HG03442 (cell line): ENCODE measurements around the gene FBXO36.

ENCODE experiments used
- ATAC-seq: cut with Tn5 transposase; IDR thresholded peaks from one replicate; pipeline ENCODE4 v1.9.1; 2021; ENCODE audit warnings: mild to moderate bottlenecking, moderate library complexity; ENCODE audit not compliant: unreplicated experiment

Gene FBXO36

DNA sequence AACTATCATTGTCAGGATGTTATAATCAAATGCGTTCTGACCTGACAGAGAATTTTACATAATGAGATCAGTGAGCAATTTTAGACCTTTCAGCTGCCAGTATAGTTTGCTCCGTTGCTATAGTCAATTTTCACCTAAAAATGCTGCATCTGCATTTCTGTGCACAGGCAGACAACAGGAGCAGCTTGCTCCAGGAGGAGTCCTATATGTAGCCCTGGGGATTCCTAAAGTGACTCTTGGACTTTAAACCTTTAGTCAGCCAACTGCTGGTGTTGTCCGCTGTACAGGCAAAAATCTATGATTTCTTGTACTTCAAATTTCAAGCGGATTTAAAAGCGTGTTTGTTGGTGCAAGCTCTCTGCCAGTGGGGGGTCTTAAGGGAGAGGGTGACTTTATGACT lies 120.7 kb downstream of the FBXO36 start:
- ATAC-seq = no peak

DNA sequence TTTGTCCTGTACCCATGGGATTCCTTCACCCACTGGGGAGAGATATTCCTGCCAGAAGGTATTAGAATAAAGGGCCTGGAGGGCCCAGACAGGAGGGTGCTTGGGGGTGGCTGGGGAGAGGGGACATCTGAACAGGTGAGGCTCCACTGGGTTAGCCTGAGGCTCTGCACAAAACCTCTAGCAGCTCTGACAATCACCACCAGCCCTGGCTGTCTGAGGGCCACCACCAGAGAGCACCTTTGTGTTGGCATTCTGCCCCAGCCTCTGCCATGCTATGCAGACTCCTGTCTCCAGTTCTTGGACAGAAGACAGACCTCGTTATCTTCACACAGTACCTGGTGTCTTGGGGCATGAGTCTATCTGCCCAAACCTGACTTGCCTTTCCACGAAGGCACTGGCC lies 121.2 kb downstream of the FBXO36 start:
- no peak for ATAC-seq

GRCh38 chr2:230046491-230046890 lies 124.2 kb downstream of the FBXO36 start:
- ATAC-seq = no peak

DNA sequence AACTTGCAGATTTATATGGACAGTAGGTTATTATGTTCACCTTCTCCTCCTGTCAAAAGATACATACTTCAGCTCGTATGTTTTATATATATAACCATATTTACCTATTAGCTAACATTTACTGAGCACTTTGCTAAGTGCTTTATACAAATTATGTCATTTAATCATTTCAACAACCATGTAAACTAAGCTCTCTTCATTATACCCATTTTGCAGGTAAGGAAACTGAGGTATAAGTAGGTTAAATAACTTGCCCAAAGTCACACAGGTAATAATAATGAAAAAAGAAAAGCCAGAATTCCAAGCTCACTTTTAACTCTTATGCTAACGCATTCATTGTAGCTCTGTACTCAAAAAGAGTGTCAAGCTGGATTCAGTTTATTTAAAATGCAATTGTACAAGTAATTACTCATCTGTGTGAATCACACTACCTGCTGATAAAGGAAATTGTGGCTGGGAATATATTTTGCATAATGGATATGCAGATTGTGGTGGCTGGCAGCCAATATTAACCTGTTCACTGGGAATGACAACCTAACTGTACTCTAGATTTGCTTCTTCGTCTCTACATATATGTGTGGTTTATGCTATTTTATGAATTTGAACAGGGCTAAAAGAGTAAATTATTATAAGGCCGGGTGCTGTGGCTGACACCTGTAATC lies 125.8 kb downstream of the FBXO36 start:
- ATAC-seq = no peak

DNA sequence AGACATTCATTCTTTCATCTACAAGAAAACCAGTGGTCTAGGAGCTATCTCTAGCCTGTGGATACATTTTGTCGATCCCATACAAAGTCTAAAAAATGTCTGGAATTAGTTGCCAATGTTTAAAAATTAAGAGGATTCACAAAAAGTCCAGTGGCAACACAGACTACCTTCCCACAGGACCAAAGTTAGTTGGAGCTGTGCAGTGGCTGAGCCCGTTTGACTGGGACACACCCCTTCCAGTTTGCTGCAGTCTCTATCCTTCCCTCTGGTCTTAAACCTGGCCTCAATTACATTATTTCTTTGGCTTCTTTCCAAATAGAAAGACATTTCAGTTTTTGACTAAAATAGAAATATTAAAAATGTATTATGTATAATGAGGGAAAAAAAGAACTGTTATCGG lies 127.8 kb downstream of the FBXO36 start:
- no peak for ATAC-seq

GRCh38 chr2:230052299-230052698 lies 130.0 kb downstream of the FBXO36 start:
- no peak for ATAC-seq

DNA sequence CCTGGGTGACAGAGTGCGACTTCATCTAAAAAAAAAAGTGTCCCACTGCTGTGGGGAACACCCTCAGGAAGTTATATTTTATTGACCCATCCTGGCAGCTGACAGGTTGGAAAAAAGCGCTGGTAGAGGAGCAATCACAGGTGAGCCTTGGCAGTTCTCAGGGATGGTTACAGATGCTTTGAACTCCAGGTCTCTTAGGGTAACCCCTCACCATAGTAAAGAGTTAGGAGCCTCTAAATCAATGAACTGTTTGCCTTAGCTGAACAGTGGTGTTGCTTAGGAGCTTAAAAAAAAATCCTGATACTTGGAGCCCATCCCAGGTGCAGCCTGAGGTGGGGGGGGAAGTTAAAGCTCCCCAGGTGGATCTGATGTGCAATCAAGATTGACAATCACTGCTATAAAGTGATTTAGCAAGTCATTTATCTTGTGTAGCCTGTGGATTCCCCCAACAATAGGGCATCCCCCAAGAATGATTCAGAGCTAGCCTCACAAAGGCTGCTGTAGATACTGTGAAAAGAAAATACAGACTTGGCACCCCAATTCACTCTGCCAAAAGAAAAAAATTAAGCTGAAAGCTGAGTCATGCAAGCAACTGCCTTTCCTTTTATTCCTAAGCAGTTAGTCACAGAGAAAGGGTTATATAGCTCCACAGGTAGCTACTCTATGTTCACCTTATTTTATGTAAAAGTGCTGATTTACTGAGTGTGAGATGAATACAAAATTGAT lies 131.6 kb downstream of the FBXO36 start:
- no peak for ATAC-seq

DNA sequence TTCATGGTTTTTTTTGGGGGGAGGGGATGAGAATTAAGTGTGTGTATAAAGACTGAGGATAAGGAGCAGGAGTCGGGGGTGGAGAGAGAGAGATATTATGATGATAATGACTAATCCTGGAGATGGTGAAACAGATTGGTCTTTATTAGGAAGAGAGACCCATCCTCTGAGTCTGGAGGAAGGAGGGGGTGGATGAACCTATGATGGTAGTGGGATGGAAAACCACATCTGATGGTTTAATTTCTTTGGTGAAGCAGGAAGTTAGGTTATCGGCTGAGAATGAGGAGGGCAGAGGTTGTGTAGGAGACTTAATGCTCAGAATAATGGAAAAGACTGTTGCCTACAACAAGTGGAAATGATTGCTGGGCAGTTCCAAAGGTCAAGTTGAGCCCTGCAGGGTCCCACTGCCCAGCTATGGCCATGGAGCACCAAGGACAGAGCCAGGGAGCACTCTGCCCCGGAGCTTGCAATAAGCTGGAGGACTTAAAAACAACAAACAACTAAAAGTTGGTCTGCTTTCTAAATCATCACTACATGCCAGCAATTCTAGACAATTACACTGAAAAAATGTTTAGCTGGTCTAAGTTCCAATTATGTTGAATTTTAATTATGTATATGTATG lies 138.5 kb downstream of the FBXO36 start:
- no peak for ATAC-seq
